Measurements from ENCODE around the gene TMEM131. TPM values are rescaled to one million over a fixed set of nuclear protein-coding genes. Genes with fewer than 3 reads are reported as not detected.
"Not testable (repeated sequence)": the region's sequence is repeated elsewhere in the genome, so short reads cannot be mapped to it uniquely, and the experiment has no call there.

TMEM131 gene
- total RNA-seq, 2 donors from 2014 or later, result 39.0 to 43.0 TPM

- Histone ChIP-seq H3K27ac (ENCODE audit: low read depth, low read length) (no peak overlapping the region), H3K36me3 (ENCODE audit: control insufficient read depth, insufficient read depth, low read length) (no peaks in the 10 kb centered on the region), H3K27me3 (ENCODE audit: control insufficient read depth, insufficient read depth, low read length, poor library complexity, severe bottlenecking) (no peaks in the 10 kb centered on the region), H3K9ac (ENCODE audit: extremely low read depth, low read length, poor library complexity, severe bottlenecking) (no peak overlapping the region), H3K4me1 (ENCODE audit: control insufficient read depth, insufficient read depth, low read length) (peaks cover 28% of the 10 kb centered on the region), H3K4me3 (ENCODE audit: low read length) (no peak overlapping the region), H3K9me3 (ENCODE audit: control insufficient read depth, low read length) (no peaks in the 10 kb centered on the region)
- Mint-ChIP-seq H3K4me1 (peaks cover 56% of the 10 kb centered on the region), H3K27ac (peak overlapping the region; percentile 84), H3K9me3 (peaks cover 2% of the 10 kb centered on the region), H3K36me3 (ENCODE audit: low read depth) (peaks cover 2% of the 10 kb centered on the region), H3K27me3 (ENCODE audit: insufficient read depth) (no peaks in the 10 kb centered on the region), H3K4me3 (no peak overlapping the region)
- WGBS, 2 experiments (ENCODE audit: insufficient coverage in 1 of 2, insufficient read length in 1 of 2), result 85 to 92% methylated on average over 16 to 17 of the region's 17 CpGs
- TF ChIP-seq, protein P1, sequence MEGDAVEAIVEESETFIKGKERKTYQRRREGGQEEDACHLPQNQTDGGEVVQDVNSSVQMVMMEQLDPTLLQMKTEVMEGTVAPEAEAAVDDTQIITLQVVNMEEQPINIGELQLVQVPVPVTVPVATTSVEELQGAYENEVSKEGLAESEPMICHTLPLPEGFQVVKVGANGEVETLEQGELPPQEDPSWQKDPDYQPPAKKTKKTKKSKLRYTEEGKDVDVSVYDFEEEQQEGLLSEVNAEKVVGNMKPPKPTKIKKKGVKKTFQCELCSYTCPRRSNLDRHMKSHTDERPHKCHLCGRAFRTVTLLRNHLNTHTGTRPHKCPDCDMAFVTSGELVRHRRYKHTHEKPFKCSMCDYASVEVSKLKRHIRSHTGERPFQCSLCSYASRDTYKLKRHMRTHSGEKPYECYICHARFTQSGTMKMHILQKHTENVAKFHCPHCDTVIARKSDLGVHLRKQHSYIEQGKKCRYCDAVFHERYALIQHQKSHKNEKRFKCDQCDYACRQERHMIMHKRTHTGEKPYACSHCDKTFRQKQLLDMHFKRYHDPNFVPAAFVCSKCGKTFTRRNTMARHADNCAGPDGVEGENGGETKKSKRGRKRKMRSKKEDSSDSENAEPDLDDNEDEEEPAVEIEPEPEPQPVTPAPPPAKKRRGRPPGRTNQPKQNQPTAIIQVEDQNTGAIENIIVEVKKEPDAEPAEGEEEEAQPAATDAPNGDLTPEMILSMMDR (conservative IDR thresholded peaks at IDR 0.05), result no peak
- peak; percentile 40 for DNase-seq
These were observed 281.4 kb downstream of the TMEM131 start for GRCh38 chr2:97714084-97714949.

DNA sequence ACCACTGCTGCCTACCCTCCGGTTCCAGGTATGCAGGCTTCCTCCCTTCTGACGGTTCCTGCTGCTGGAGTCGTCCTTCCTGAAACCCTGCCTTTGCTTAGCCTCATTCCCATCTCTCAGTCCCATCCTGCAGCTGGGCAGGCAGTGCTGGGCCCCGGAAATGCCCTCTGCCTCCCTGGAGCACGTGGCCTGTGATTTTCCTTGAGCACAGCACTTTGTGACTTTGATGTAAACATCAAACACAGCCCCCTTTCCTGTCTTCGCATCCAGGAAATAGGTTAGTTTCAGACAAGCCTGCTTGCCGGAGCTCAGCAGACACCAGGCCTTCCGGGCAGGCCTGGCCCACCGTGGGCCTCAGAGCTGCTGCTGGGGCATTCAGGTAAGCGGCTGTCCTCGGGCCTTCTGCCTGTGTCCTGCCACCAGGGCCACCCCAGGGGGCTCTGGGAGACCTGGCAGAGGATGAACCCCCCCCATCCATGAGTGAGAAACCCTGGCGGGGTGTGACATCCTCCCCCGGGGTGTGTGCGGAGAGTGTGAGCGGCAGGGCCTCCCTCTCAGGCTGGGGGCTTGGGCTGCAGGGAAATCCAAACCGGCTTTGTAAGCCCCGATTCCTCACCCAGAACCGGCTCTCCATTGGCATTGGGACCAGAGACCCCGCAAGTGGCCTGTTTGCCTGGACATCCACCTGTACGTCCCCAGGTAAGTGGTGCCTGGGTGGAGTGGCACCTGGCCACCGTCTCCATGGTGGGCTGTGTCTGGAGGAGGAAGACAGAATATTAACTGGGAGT lies 282.3 kb downstream of the TMEM131 start, which contains the start of gene ZAP70:
Gene ZAP70, plus strand, starts transcription at position 281 of the 788 bp plus-strand sequence. CDS start 10,461 bp downstream, outside the sequence.
- Histone ChIP-seq H3K27me3 (ENCODE audit: control insufficient read depth, insufficient read depth, low read length, poor library complexity, severe bottlenecking) (no peaks in the 10 kb centered on the region), H3K9ac (ENCODE audit: extremely low read depth, low read length, poor library complexity, severe bottlenecking) (peak within 1 kb of the TSS; percentile 63), H3K9me3 (ENCODE audit: control insufficient read depth, low read length) (no peaks in the 10 kb centered on the region), H3K27ac (ENCODE audit: low read depth, low read length) (peak within 1 kb of the TSS; percentile 9), H3K36me3 (ENCODE audit: control insufficient read depth, insufficient read depth, low read length) (no peaks in the 10 kb centered on the region), H3K4me1 (ENCODE audit: control insufficient read depth, insufficient read depth, low read length) (peaks cover 28% of the 10 kb centered on the region), H3K4me3 (ENCODE audit: low read length) (no peak within 1 kb of the TSS)
- Mint-ChIP-seq H3K4me3 (no peak within 1 kb of the TSS), H3K36me3 (ENCODE audit: low read depth) (peaks cover 2% of the 10 kb centered on the region), H3K27ac (peak within 1 kb of the TSS; percentile 98), H3K27me3 (ENCODE audit: insufficient read depth) (no peaks in the 10 kb centered on the region), H3K4me1 (peaks cover 52% of the 10 kb centered on the region), H3K9me3 (peaks cover 2% of the 10 kb centered on the region)
- WGBS, 2 experiments (ENCODE audit: insufficient coverage in 1 of 2, insufficient read length in 1 of 2), result 86 to 94% methylated on average over 8 to 21 of the region's 21 CpGs
- TF ChIP-seq, protein P1 (conservative IDR thresholded peaks at IDR 0.05), result no peak
- DNase-seq, result peak; percentile 57

- Histone ChIP-seq H3K9me3 (ENCODE audit: control insufficient read depth, low read length) (no peaks in the 10 kb centered on the region), H3K27ac (ENCODE audit: low read depth, low read length) (peak overlapping the region; percentile 9), H3K4me3 (ENCODE audit: low read length) (no peak overlapping the region), H3K36me3 (ENCODE audit: control insufficient read depth, insufficient read depth, low read length) (no peaks in the 10 kb centered on the region), H3K9ac (ENCODE audit: extremely low read depth, low read length, poor library complexity, severe bottlenecking) (peak overlapping the region; percentile 63), H3K4me1 (ENCODE audit: control insufficient read depth, insufficient read depth, low read length) (peaks cover 28% of the 10 kb centered on the region), H3K27me3 (ENCODE audit: control insufficient read depth, insufficient read depth, low read length, poor library complexity, severe bottlenecking) (no peaks in the 10 kb centered on the region)
- H3K9me3 Mint-ChIP-seq, result peaks cover 2% of the 10 kb centered on the region
- H3K27ac Mint-ChIP-seq, result peak overlapping the region; percentile 98
- H3K4me1 Mint-ChIP-seq, result peaks cover 50% of the 10 kb centered on the region
- peaks cover 2% of the 10 kb centered on the region for H3K36me3 Mint-ChIP-seq (ENCODE audit: low read depth)
- DNase-seq, result peak; percentile 50
- TF ChIP-seq, protein P1 (conservative IDR thresholded peaks at IDR 0.05), result no peak
- 88 to 98% methylated on average over 5 to 11 of the region's 11 CpGs for WGBS, 2 experiments (ENCODE audit: insufficient coverage in 1 of 2, insufficient read length in 1 of 2)
- no peak overlapping the region for H3K4me3 Mint-ChIP-seq
- no peaks in the 10 kb centered on the region for H3K27me3 Mint-ChIP-seq (ENCODE audit: insufficient read depth)
These were observed 283.0 kb downstream of the TMEM131 start for GRCh38 chr2:97712693-97713295.

DNA sequence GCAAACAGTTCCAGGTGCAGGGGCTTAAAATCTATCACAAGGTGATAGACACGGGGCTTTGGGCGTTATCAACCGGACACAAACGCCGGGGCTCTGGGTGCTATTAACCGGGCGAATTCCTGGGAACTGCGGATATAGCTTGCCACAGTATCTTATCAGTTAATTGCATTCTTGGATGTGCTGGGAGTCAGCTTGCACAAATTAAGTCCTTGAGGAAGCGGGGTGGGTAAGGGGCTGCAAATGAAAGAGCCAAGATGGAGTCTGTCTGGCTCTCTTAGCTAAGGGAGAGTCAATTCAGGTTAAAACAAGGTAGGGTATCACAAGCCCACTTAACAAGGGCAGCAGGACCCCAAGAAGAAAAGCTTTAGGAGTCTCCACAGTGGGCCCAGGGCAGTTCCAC lies 283.6 kb downstream of the TMEM131 start:
- Mint-ChIP-seq H3K4me1 (peaks cover 47% of the 10 kb centered on the region), H3K27ac (peak overlapping the region; percentile 98)
- H3K27me3 ChIP-seq (ENCODE audit: control insufficient read depth, insufficient read depth, low read length, poor library complexity, severe bottlenecking); H3K9me3 Mint-ChIP-seq; H3K36me3 Mint-ChIP-seq (ENCODE audit: low read depth); H3K4me3 Mint-ChIP-seq; H3K27me3 Mint-ChIP-seq (ENCODE audit: insufficient read depth); H3K36me3 ChIP-seq (ENCODE audit: control insufficient read depth, insufficient read depth, low read length); H3K4me3 ChIP-seq (ENCODE audit: low read length); H3K9me3 ChIP-seq (ENCODE audit: control insufficient read depth, low read length): not testable (repeated sequence)
- Histone ChIP-seq H3K4me1 (ENCODE audit: control insufficient read depth, insufficient read depth, low read length) (peaks cover 28% of the 10 kb centered on the region), H3K27ac (ENCODE audit: low read depth, low read length) (peak overlapping the region; percentile 9), H3K9ac (ENCODE audit: extremely low read depth, low read length, poor library complexity, severe bottlenecking) (peak overlapping the region; percentile 78)
- WGBS, 2 experiments (ENCODE audit: insufficient coverage in 1 of 2, insufficient read length in 1 of 2), result 53 to 79% methylated on average over 9 of the region's 9 CpGs
- peak; percentile 58 for DNase-seq

All from endodermal cell (in vitro differentiated cells).